Stimulated activated CD8-positive, alpha-beta memory T cell treated with anti-CD3 and anti-CD28 coated beads, Interleukin-4, amount 100 ng/mL, for 48 hours (primary cell): ENCODE measurements around the gene STAG3.
"Not testable (repeated sequence)": the region's sequence is repeated elsewhere in the genome, so short reads cannot be mapped to it uniquely, and the experiment has no call there.

Experiments used
- DNase-seq: peaks from one replicate; pipeline ENCODE4 v3.0.0-alpha.2; 2020

Gene STAG3, protein sequence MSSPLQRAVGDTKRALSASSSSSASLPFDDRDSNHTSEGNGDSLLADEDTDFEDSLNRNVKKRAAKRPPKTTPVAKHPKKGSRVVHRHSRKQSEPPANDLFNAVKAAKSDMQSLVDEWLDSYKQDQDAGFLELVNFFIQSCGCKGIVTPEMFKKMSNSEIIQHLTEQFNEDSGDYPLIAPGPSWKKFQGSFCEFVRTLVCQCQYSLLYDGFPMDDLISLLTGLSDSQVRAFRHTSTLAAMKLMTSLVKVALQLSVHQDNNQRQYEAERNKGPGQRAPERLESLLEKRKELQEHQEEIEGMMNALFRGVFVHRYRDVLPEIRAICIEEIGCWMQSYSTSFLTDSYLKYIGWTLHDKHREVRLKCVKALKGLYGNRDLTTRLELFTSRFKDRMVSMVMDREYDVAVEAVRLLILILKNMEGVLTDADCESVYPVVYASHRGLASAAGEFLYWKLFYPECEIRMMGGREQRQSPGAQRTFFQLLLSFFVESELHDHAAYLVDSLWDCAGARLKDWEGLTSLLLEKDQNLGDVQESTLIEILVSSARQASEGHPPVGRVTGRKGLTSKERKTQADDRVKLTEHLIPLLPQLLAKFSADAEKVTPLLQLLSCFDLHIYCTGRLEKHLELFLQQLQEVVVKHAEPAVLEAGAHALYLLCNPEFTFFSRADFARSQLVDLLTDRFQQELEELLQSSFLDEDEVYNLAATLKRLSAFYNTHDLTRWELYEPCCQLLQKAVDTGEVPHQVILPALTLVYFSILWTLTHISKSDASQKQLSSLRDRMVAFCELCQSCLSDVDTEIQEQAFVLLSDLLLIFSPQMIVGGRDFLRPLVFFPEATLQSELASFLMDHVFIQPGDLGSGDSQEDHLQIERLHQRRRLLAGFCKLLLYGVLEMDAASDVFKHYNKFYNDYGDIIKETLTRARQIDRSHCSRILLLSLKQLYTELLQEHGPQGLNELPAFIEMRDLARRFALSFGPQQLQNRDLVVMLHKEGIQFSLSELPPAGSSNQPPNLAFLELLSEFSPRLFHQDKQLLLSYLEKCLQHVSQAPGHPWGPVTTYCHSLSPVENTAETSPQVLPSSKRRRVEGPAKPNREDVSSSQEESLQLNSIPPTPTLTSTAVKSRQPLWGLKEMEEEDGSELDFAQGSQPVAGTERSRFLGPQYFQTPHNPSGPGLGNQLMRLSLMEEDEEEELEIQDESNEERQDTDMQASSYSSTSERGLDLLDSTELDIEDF

DNA sequence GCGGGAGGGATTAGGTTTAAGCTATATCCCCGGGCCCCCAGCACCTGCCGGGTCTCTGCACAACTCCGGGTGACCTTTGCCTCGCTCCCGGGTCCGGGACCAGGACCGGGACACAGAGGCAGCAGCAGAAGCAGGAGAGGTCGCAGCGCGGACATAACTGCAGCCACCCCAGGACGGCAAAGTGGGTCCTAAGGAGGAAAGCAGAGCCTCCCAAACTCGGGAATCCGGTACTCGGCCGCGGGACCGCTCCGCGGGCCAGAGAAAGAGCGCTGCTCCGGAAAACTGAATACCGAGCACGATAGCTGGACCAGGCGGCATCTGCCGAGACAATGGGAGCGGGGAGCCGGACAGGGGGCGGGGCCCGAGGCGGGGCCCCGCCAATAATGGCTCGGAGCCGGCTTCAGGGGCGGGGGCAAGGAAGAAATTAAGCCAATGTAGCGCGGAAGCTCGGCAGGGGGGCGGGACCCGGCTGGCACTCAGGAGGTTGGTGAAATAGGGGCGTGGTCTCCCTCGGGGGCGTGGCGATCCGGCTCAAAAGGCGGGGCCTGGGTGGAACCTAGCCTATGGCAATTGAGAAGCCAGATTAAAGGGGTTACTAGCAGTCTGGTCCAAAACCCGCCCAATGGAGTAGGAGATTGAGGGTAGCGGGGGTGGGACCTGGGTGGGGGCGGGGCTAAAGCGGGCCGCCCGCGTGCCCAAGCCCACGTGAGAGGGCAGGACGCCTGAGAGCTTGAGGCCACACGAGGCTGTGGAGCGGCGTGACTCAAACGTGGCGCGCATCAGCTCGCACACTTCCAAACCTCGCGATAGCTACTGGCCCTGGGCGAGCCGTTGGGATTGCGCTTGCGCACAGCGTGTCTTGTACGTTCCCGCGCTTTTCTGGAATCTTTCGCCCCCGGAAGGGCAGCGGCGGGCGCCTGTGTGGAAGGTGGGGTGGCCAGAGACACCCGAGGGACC, at the start of gene STAG3, which contains the start of gene GPC2:
Gene STAG3 (plus strand): TSS at position 874 of the 957 bp plus-strand sequence. CDS start 2,639 bp downstream, outside the sequence.
Gene GPC2 (minus strand): TSS at position 337 of the 957 bp plus-strand sequence. CDS start 182 bp downstream, at position 155.
- peak; percentile 100 for DNase-seq

DNA sequence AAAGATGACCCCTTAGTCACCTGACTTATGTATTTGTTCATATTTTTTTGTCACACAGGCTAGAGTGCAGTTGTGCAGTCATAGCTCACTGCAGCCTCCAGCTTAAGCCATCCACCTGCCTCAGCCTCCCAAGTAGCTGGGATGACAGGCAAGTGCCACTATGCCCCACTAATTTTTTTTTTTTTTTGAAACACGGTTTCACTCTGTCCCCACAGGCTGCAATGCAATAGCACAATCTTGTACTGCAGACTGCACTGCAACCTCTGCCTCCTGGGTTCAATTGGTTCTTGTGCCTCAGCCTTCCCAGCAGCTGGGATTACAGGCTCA, 49.1 kb upstream of the STAG3 start:
- DNase-seq = no peak

DNA sequence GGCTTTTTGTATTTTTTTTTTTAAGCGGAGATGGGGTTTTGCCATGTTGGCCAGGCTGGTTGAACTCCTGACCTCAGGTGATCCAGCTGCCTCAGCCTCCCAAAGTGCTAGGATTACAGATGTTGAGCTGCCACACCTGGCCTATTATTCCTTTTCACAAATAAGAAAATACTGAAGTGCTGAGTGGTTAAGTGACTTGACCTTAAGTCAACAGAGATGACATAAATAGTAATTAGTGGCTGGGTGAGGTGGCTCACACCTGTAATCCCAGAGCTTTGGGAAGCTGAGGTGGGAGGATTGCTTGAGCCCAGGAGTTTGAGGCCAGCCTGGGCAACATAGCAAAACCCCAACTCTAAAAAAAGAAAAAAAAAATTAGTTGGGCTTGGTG, 47.5 kb upstream of the STAG3 start:
- not testable (repeated sequence) for DNase-seq

DNA sequence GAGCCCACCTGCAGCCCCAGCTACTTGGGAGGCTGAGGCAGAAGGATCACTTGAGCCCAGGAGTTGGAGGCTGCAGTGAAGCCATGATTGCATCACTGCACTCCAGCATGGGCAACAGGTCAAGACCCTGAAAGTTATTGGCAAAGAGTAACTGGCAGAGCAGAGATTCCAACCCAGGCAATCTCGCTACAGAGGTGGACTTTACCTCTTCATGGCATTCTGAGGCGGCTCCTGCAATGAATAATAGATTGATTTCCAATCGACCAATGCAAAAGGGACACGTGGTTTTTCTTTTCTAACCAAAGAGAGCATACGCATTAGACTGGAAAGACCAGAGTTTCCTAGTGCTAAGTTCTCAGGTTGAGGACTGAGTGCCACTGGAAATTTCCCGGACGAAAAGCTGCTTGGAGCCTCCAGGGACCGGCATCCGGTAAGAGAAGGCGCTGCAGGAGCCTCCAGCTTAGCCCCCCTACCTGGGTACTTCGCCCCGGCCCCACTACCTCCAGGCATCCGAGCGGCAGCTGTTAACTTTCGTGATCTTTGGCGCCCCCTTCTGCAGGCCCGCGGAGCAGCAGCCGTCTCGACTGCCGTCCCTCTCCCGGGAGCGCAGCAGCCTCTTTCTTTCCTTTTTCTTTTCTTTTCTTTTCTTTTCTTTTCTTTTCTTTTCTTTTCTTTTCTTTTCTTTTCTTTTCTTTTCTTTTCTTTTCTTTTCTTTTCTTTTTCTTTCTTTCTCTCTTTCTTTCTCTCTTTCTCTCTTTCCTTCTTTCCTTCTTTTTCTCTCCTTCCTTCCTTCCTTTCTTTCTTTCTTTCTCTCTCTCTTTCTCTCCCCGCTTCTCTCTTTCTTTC, 46.9 kb upstream of the STAG3 start:
- DNase-seq = peak; percentile 94

DNA sequence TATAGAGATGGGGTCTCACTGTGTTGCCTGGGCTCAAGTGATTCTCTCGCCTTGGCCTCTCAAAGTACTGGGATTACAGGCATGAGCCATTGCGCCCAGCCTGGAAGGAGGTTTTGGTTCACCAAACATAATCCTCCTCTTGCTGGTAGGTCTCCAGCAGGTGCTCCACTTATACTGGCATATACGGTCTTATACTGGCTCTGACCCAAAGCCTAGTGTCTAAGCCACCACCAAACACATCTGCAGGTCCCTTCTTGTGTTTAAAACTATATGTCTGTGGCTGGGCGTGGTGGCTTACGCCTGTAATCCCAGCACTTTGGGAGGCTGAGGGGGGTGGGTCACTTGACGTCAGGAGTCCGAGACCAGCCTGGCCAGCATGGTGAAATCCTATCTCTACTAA, 45.6 kb upstream of the STAG3 start:
- DNase-seq = no peak

DNA sequence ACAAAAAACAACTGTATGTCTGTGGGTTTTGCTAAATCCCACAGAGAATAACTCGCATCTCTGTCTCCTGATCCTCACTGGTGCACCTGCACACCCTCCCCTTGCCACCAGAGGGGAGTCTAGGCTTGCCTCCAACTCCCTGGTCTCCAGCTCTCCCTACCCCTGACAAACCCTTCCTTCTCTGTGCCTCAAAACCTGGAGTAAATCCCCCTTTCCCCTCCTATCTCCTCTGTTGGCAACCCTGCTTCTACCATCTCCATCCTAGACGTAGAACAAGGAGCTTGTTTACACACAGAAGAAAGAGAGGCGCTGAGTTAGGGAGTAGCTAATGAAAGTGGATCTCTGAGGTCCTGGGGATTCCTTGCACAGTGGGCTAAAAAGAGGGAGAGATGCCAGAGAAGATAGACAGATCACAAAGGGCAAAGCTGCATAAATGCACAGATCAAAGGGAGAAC, 45.0 kb upstream of the STAG3 start:
- peak; percentile 72 for DNase-seq

DNA sequence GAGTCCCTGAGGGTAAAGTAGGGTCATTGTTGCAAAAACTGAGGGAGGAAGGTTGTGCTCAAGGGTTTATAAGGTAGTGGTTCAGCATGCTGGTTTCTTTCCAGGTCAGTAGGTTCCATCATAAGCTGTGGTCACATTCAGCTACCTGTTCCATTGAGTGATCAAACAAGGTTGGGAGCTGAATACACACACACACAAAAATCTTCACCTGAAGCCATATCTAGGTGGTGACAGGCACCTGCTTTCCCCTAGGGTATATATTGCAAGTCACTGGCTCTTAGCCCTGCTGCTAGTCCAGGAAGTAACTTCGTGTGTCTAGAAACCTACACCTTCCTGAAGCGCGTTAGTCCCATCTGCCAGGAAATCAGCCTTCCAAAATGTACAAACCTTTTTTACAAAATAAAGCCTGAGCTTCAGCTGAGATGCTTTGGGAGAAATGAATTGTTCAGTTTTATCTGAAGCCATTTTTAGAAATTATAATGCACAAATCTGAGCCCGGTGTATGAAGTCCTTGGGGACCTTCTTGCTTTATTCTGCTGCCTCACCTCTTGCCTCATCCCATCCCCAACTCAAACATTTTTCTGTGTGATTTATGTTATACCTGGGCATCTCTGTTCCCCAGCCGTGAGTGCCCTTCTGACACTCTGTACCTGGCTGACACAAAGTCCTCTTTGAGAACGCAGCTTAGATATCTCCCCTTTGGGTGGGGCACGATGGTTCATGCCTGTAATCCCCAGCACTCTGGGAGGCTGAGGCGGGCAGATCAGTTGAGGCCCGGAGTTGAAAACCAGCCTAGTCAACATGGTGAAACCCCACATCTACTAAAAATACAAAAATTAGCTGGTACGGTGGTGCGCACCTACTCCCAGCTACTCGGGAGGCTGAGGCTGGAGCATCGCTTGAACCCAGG, 39.6 kb upstream of the STAG3 start:
- DNase-seq = no peak

DNA sequence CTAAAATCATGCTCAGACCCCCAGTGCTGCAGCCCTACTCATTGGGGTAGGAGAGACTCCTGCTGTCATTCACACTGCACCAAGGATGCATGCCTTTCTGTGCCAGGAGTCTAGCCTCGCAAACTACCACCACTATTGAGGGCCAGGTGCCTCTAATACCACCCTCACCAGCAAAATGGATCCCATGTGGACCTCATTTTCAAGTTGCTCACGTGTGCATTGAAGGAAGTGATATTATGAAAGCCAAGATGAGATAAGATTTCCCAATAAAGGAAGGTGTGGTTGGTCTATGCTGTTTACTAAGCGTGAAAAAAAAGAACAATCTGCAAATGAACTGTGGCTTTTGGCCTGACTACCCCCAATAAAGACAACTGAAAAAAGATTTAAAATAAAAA, 36.2 kb upstream of the STAG3 start:
- DNase-seq = no peak

DNA sequence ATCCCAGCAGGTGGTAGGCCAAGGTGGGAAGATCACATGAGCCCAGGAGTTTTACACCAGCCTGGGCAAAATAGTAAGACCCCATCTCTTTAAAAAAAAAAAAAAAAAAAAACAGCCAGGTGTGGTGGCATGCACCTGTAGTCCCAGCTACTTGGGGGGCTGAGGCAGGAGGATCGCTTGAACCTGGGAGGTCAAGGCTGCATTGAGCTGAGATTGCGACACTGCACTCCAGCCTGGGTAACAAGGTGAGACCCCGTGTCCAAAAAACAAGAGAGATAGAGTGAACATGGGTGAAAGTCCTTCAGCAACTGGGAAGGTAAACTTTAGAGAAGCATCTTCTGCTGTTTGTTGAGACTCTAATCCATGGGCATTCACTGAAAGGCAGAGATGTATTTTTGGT, 35.3 kb upstream of the STAG3 start:
- DNase-seq = no peak

DNA sequence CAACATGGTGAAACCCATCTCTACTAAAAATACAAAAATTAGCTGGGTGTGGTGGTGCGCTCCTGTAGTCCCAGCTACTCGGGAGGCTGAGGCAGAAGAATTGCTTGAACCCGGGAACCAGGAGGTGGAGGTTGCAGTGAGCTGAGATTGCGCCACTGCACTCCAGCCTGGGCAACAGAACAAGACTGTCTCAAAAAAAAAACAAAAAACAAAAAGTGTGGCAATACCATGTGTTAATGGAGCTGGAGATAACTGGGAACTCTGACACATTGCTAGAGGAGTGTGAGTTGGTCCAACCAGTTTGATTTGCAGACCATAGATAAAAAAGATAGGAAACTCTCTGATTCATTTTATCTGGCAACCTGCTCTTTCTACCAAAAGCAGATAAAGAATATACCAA, 31.4 kb upstream of the STAG3 start:
- DNase-seq = not testable (repeated sequence)

DNA sequence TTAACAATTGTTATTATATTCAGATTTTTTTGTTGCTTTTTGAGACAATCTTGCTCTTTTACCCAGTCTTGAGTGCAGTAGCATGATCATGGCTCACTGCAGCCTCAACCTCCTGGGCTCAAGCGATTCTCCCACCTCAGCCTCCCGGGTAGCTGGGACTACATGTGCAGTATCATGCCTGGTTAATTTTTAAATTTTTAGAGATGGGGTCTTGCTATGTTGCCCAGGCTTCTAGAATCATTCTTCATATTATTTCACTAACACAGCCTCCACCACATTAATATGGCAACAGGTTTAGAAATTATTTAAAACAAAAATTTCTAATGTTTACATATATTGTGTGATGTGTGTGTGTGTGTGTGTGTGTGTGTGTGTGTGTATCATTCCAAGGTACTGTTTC, 30.4 kb upstream of the STAG3 start:
- no peak for DNase-seq

DNA sequence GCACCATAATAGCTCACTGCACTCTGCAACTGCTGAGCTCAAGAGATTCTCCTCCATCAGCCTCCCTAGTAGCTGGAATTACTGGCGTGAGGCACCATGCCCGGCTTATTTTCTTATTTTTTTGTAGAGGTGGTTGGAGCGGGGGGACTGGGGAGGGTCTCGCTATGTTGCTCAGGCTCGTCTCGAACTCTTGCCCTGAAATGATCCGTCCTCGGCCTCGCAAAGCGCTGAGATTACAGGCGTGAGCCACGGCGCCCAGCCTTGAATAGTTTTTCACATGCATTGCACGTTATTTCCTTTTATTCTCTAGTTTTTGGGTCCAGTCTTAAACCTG, 29.5 kb upstream of the STAG3 start:
- no peak for DNase-seq

DNA sequence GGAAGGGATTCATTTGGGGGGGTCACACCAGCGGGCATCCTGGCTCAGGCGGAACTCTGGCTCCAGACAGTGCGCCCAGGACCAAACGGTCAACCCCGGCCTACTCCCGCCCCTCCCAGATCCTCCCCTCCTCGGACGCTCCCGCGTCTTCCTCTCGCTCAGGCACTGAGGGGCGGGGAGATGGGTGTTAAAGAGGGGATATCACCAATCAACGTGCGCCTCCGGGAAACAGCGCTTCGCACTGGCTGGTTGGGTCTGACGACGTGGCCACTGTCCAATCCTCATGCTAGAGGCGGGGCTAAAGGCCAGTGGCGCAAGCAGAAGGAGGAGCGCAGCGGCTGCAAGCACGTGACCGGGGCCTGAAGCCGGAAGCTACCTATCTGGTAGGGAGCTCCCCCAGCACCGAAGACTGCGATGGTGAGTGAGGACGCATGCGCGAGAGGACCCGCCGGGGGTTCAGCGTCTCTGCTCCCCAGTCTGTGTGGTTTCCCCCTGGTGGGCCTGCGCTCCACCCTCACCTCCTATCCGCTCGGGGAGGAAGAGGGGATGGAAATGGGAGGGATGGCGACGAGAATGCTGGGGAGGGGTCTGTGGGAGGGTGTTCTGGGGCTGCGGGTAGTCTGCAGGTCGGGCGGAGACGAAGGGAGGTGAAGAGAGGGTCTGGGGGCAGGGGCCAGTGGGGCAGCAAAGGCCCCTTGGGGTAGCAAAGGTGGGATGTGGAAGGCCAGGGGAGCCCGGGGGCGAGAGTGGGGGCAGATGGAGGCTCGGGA, 29.0 kb upstream of the STAG3 start, which contains the start of gene LAMTOR4:
Gene LAMTOR4 (plus strand): TSS at position 360 of the 770 bp plus-strand sequence. CDS start 55 bp downstream, at position 415.
- peak; percentile 97 for DNase-seq

DNA sequence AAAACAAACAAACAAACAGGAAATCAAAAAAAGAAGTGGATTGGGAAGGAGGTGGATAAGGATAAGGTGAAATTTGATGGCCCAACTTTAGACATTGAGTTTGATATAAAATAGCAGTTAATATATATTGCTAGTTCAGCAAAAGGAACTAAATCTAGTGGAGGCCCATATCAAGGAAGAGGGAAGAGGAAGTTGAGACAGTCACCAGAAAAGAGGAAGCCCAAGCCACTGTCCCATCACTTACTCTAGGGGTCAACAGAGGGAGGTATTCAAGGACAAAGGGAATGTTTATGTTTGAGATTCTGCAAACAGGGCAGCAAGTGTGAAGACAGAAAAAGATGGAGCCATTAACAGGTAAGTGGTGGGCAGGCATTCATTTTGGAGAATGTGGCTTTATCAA, 25.3 kb upstream of the STAG3 start:
- DNase-seq = no peak

DNA sequence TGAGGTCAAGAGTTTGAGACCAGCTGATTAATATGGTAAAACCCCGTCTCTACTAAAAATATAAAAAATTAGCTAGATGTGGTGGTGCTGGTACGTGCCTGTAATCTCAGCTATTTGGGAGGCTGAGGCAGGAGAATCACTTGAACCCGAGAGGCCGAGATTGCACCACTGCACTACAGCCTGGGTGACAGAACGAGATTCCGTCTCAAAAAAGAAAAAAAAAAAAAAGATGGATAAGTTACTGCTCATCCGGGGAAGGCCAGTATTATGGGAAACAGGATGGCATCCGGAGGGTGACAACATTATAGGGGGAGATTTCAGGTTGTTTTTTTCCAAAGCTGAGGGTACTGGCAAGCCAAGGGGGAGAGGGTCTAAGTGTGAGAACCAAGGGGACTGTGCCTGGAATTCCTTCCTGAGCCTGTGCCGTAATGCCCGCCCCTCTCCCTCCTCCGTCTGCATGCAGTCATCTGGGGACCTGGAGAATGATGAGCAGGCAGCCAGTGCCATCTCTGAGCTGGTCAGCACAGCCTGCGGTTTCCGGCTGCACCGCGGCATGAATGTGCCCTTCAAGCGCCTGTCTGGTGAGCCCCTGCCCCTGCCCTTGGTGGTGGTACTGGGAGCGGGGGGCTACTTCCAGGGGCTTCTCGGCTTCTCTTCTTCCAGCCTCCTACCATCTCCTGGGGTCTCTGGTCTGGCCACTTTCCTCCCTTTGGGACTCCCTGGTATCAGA, 24.6 kb upstream of the STAG3 start:
- DNase-seq = no peak

DNA sequence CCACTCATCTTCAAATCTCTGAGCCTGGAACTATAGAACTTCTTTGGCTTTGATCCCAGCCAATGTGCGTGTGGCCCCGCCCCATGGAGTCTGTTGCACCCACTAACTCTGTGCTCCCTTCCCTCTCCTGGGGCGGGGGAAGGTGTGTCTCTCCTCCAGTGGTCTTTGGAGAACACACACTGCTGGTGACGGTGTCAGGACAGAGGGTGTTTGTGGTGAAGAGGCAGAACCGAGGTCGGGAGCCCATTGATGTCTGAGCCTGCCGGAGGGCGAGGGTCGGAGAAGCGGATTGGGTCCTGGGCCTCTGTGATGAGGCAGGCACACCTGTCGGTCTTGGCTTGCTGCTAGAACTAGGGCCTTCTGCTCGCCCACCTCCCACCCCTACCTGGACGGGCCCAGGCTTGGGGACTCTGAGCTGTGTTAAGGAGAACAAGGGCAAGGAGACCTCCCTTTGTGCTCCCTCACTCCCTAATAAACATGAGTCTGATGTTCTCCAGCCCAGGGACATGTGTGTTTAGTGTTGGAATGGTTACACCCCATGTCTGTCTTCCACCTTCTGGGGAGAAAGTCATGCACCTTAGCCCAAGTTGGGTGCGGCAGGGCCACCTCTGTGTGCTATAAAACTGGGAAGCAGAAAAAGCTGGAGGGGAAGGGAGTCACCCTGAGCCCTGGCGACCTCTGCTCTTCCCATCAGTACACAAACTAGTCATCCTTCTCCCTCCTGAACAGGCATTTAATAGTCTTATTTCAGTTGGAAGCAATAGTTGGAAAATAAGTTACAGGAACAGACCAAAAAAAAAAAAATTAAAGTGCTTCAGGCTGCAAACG, 23.8 kb upstream of the STAG3 start:
- DNase-seq = no peak
